Vagina (tissue), 2 donors: ENCODE results near the gene KRT1. TPM values are rescaled to one million over a fixed set of nuclear protein-coding genes. Genes with fewer than 3 reads are reported as not detected.

ENCODE experiments used
- DNase-seq, 2 donors: peaks; one replicate each; pipeline ENCODE4 v3.0.0-alpha.2; 2017; ENCODE audit errors: extremely low spot score in 2 of 2
- H3K27ac ChIP-seq: fragments of 200-600 bp; sonication (generic); one replicate; pipeline ENCODE4 v1.5.1; 2019
- H3K27me3 ChIP-seq: fragments of 200-600 bp; sonication (generic); one replicate; pipeline ENCODE4 v1.5.1; 2019
- H3K36me3 ChIP-seq, 2 donors: fragments of 200-600 bp; sonication (generic); one replicate each; pipeline ENCODE4 v1.5.1; 2017 to 2019
- H3K4me1 ChIP-seq: fragments of 200-600 bp; sonication (generic); one replicate; pipeline ENCODE4 v1.5.1; 2019
- H3K4me3 ChIP-seq, 2 donors: fragments of 200-600 bp; sonication (generic); 1 replicate in 1 of 2; 2 replicates in 1 of 2; pipeline ENCODE4 v1.5.1; 2016 to 2019
- H3K9me3 ChIP-seq: fragments of 200-600 bp; sonication (generic); one replicate; pipeline ENCODE4 v1.5.1; 2019
- POLR2A ChIP-seq, 2 donors: fragments of 450-650 bp; IDR thresholded peaks; one replicate each; pipeline ENCODE4 v1.6.1; 2017; ENCODE audit warnings: antibody characterized with exemption in 2 of 2, mild to moderate bottlenecking in 2 of 2, moderate library complexity in 2 of 2
- POLR2AphosphoS5 ChIP-seq, 2 donors: sonication (generic); formaldehyde crosslinking; IDR thresholded peaks; one replicate each; pipeline ENCODE4 v1.9.0; 2017; ENCODE audit warnings: antibody characterized with exemption in 2 of 2, mild to moderate bottlenecking in 2 of 2, low read depth in 1 of 2; ENCODE audit not compliant: insufficient read depth in 1 of 2
- intact Hi-C: fragments of 100-400 bp; cut with DNase I; formaldehyde crosslinking; loops from one replicate; pipeline ENCODE4 v1.15.1; 2023
- total RNA-seq: library from RNA; depleted of rRNA; stranded (reverse); fragments of >200 nt; gene quantifications from one replicate; pipeline ENCODE4 v1.2.3, GENCODE V29; 2016
- TF ChIP-seq, protein P1 (sequence below), 3 experiments: fragments of 450-650 bp in 2 of 3; fragments of 200-600 bp in 1 of 3; sonication (generic) in 1 of 3; IDR thresholded peaks; one replicate each; pipeline ENCODE4 v1.5.1; 2017 to 2019; ENCODE audit warnings: antibody characterized with exemption in 3 of 3, mild to moderate bottlenecking in 2 of 3, moderate library complexity in 2 of 3

KRT1 gene
- total RNA-seq, 1 donor from 2014 or later: 886 TPM

DNA sequence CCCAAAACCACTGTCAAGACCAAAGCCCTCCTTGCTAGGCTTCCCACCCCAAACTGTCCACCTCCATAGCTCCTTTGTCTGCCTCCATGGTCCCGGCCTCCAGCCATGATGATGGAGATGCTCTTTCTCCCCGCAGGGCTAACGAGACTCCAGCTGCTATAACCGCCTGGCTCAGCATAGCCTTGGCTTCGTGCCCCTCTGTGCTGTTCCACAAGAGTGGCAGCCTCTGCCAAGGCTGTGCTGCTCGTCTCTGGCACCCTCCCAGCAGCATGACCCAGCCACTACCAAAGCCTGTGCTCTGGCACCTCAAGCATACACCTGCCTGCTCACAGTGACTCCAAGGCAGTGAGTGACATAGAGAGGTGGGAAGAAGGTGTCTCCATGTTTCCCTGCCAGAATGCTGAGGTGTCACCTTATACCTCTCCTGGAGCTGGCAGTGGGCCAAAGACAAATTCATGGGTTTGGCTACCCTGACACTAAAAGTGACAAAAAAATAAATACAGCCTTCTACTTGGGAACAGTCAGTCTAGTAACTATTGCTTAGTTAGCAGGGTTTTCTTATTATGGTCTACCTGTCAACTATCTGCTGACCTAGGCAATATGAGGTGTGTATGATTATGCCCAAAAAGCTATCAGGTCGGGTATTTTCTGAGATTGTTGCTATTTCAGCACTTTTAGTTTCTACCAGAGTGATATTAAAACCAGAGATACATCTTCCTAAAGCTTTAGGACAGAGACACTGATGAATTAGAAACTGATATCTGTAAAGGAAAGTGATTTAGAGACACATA is 45.7 kb downstream of the KRT1 start:
- Histone ChIP-seq H3K36me3 (no peaks in the 10 kb centered on the region), H3K27ac (no peak overlapping the region), H3K27me3 (no peaks in the 10 kb centered on the region), H3K4me1 (no peaks in the 10 kb centered on the region), H3K9me3 (no peaks in the 10 kb centered on the region), H3K4me3 (no peak overlapping the region)
- intact Hi-C loops: no loop called here
- peak; percentile 83 to 84 for DNase-seq
- TF ChIP-seq POLR2AphosphoS5 (IDR thresholded peaks at IDR 0.05; ENCODE audit: insufficient read depth in 1 of 2, low read depth in 1 of 2) (no peak), POLR2A (IDR thresholded peaks at IDR 0.05) (no peak)
- TF ChIP-seq, protein P1, sequence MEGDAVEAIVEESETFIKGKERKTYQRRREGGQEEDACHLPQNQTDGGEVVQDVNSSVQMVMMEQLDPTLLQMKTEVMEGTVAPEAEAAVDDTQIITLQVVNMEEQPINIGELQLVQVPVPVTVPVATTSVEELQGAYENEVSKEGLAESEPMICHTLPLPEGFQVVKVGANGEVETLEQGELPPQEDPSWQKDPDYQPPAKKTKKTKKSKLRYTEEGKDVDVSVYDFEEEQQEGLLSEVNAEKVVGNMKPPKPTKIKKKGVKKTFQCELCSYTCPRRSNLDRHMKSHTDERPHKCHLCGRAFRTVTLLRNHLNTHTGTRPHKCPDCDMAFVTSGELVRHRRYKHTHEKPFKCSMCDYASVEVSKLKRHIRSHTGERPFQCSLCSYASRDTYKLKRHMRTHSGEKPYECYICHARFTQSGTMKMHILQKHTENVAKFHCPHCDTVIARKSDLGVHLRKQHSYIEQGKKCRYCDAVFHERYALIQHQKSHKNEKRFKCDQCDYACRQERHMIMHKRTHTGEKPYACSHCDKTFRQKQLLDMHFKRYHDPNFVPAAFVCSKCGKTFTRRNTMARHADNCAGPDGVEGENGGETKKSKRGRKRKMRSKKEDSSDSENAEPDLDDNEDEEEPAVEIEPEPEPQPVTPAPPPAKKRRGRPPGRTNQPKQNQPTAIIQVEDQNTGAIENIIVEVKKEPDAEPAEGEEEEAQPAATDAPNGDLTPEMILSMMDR (IDR thresholded peaks at IDR 0.05): no peak

DNA sequence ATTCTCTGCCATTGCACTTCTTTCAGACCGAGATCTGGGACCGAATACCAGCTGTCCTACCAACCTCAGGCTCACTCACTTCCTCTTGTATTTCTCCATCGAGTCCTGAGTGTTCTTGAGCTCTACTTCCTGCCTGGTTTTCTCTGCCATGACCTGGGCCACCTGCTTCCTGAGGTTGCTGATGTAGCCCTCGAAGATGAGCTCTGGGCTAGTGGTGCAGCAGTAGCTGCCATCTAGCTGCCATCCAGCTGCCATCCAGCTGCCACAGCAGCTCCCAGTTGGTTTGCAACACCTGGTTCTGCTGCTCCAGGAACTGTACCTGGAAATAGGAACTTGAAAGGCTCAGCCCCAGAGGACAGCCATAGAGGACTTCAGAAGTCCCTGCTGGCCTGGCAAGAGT is 46.8 kb downstream of the KRT1 start:
- Histone ChIP-seq H3K36me3 (no peaks in the 10 kb centered on the region), H3K27ac (no peak overlapping the region), H3K4me3 (no peak overlapping the region), H3K4me1 (no peaks in the 10 kb centered on the region), H3K9me3 (no peaks in the 10 kb centered on the region), H3K27me3 (no peaks in the 10 kb centered on the region)
- intact Hi-C loops: no loop called here
- no peak for TF ChIP-seq POLR2AphosphoS5 (IDR thresholded peaks at IDR 0.05; ENCODE audit: insufficient read depth in 1 of 2, low read depth in 1 of 2)
- TF ChIP-seq, protein P1 (IDR thresholded peaks at IDR 0.05): no peak
- TF ChIP-seq POLR2A (IDR thresholded peaks at IDR 0.05): no peak
- peak in 1 of 2 donors; percentile 64 for DNase-seq

DNA sequence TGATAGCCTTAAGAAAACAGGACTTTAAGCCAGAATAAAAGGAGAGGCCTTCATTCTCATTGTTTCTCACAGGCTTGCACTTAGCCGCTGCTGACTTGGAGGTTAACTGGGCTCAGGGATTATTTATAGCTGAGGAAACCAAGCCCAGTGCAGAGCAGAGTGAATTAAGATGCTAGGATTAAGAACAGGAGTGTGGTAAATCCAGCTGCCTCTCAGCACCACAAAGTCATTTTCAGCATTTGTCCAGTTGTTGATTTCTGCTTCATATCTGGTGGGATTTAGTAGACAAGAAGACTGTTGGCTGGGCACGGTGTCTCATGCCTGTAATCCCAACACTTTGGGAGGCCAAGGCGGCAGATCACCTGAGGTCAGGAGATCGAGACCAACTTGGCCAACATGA is 47.6 kb downstream of the KRT1 start:
- no peaks in the 10 kb centered on the region for H3K27me3 ChIP-seq
- no peak for DNase-seq
- no peak overlapping the region for H3K27ac ChIP-seq
- H3K4me1 ChIP-seq: no peaks in the 10 kb centered on the region
- H3K4me3 ChIP-seq: no peak overlapping the region
- TF ChIP-seq POLR2AphosphoS5 (IDR thresholded peaks at IDR 0.05; ENCODE audit: insufficient read depth in 1 of 2, low read depth in 1 of 2): no peak
- TF ChIP-seq, protein P1 (IDR thresholded peaks at IDR 0.05): no peak
- no peak for TF ChIP-seq POLR2A (IDR thresholded peaks at IDR 0.05)
- H3K9me3 ChIP-seq: no peaks in the 10 kb centered on the region
- intact Hi-C loops: no loop called here
- H3K36me3 ChIP-seq: no peaks in the 10 kb centered on the region

DNA sequence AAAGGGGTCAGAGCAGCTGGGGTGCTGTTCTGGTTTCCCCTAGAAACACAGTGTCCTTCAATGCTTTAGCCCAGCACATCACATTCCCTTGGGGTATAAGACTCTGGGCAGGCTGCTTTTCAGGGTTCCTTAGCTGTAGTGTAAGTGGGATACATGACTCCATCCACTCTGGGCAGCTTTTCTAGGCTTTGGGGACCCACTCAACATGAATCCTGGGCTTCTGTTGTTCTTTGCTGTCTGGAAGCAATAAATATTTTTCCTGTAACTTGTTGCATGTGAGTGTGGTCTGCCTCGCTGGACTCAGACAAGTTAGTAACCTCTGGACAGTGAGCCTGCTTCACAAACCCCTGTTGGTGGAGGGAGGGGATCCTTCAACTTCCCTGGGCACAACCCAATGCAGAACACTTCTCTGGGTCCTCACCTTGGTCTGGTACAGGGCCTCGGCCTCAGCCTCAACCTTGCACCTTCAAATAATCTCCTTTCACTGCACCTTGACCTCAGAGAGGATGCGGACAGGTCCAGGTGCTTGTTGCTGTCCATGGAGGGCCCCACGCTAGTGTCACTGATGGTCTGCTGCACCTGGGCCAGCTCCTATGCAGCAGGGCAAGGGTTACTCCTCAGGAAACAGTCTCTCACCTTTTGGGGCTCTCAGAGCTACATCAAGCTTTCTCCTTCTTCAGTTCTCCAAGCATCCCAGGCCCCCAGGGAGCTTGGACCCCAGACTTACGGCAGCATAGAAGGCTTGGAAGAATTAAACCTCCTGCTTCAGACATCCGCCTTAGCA is 48.3 kb downstream of the KRT1 start:
- H3K4me1 ChIP-seq: no peaks in the 10 kb centered on the region
- H3K27me3 ChIP-seq: no peaks in the 10 kb centered on the region
- TF ChIP-seq POLR2AphosphoS5 (IDR thresholded peaks at IDR 0.05; ENCODE audit: insufficient read depth in 1 of 2, low read depth in 1 of 2) (no peak), POLR2A (IDR thresholded peaks at IDR 0.05) (no peak)
- TF ChIP-seq, protein P1 (IDR thresholded peaks at IDR 0.05): no peak
- intact Hi-C loops: no loop called here
- DNase-seq: peak; percentile 56 to 77
- H3K9me3 ChIP-seq: no peaks in the 10 kb centered on the region
- no peak overlapping the region for H3K27ac ChIP-seq
- no peak overlapping the region for H3K4me3 ChIP-seq
- H3K36me3 ChIP-seq: no peaks in the 10 kb centered on the region
